Measurements from ENCODE around the gene EPHX1.
"Not testable (repeated sequence)": the region's sequence is repeated elsewhere in the genome, so short reads cannot be mapped to it uniquely, and the experiment has no call there.

The EPHX1 gene

DNA sequence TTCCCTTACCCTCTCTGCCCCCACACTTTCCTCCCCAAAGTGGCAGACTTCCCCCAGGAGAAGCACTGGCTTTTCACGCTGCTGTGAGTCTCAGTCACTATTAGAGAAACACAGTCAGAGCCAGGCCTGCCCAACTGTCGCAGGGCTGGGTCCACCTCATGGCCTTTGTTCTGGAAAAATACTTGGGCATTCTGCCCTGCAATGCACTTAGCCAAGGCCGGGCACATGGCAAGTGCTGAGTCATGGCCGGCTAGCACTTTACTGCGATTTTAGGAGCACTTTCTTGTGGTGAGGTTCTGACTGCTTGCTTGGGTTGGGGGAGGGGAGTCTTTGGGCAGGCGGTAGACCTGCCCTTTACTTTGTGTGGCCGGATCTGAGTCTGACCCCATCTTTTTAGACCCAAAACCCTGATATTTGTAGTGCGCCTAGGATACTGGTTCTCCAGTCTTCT, 7.7 kb downstream of the EPHX1 start:
- DNase-seq: no peak

- no peak for DNase-seq
These were observed 8.3 kb downstream of the EPHX1 start for GRCh38 chr1:225818229-225818628.

DNA sequence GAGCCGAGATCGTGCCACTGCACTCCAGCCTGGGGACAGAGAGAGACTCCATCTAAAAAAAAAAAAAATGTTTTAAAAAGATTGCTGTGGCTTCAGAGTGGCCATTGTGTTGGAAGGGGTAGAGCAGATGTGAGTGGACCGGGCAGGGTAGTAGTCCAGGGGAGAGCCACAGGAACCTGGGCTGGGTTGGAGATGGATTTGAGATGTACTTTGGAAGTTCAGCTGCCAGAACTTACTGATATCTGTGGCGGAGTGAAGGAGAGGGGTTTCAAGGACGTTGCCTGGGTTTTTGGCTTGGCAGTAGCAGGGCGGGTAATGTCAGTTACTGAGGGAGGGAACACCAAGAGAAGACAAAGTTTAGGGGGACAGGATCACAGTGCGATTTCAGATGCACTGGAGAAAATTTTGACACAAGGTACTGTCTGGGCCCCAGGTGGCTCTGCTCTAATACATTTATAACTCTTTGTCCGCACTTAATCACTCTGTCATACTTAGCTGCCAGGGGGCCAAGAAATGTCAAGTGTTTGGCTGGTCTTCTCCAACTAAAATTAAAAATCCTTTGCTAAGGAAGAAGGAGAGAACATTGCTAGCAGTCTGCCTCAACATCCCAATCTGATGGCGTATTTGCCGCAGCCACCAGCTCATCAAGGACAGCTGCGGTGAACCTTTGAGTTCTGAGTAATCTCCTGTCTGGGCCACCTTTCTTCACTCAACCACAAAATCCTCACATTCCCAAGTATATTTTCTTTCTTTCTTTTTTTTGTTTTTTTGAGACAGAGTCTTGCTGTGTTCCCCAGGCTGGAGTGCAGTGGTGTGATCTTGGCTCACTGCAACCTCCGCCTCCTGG, 9.6 kb downstream of the EPHX1 start:
- DNase-seq: no peak

DNA sequence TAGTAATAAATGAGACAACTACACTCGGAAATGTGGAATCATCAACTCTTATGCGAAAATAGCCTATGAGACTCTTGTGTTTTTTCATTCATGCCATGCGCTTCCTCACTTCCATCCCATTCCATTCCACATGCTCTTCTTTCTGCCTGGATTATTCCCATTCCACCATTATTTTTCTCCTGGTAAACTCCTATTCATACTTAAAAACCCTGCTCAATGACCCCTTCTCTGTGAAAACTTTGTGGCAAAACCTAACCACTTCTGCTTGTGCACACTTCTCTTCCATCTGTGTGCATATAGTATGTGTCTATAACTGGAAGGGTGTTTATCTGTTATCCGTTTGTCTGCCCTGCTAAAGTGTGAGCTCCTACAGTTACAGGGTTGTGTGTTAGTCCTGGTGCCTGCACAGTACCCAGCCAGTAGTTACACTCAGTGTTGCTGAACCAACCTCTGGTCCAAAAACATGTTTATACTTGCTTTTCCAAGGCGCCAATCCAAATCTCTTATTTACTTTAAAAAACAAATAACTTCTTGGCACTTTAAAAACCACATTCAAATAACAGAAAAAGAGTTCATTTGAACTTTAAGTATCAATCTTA, 10.7 kb downstream of the EPHX1 start:
- DNase-seq: no peak

DNA sequence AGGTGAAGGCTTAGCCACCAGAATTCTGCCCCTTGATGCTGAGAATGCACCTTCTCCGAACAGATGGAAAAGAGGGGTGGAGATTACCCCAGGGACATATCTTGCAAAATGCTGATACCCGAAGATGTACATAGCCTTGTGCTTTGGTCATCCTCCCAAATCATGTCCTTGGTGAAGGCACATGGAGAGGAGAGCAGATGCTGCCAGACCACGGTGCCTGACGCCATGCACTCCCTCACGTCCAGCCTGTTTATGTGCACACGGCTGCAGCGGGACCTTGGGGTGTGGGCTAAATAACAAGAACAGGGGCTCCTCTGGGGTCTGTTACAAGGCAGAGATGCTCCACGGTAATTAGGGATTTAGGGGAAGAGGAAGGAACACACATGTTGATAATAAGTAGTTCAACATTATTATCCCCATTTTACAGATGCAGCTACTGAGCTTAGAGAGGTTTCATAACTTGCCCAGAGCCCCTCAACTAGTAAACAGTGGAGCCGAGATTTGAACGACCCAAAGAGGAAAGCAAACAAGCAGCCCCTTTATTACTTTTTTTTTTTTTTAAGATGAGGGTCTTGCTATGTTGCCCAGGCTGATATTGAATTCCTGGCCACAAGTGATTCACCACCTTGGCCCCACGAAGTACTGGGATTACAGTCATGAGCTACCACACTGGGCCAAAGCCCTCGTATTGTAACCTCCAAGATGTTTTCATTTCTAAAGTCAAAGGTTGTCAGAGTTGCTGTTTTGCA, 12.9 kb downstream of the EPHX1 start:
- no peak for DNase-seq

DNA sequence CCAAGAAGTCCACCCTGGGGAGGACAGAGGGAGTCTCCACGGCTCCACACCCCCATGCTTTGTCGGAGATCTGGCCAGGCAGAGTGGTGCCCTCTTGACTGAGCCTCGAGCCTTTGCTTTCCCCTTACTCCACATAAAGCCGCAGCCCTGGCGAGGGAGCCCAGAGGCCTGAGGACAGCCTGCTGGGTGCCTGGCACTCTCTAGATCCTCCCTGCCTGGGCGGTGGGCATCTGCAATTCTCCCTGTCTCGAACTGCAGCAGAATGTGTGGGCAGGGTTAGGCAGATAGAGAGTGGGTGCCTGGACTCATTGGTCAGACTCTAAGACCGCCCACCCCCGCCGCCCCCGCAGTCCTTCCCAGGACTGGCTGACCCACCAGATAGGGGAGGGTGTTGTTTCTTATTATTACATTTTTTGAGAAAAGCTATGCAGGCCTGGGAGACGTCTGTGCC, 13.9 kb downstream of the EPHX1 start:
- no peak for DNase-seq

GRCh38 chr1:225824533-225824941, 14.6 kb downstream of the EPHX1 start:
- no peak for DNase-seq

- DNase-seq: no peak
These were observed 15.2 kb downstream of the EPHX1 start for GRCh38 chr1:225825078-225825477.

DNA sequence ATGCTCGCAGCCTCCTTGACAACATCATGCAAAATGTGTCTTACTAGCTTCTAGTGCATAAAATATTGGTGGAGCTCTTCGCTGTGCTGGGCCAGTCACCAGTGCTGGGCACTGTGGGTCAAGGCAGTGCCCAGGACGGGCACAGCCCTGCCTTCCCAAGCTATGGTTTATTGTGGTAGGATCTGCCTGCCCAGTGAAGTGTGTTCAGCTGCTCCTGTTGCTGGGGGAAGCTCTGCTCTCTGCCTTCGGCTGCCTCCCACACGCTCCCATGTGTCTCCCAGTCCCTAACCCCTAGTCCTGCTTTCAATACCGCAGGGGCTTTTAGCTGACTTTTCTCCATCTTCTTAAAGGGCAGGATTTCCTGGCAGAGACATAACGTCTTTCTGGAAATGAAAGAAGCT, 15.7 kb downstream of the EPHX1 start:
- DNase-seq: no peak

DNA sequence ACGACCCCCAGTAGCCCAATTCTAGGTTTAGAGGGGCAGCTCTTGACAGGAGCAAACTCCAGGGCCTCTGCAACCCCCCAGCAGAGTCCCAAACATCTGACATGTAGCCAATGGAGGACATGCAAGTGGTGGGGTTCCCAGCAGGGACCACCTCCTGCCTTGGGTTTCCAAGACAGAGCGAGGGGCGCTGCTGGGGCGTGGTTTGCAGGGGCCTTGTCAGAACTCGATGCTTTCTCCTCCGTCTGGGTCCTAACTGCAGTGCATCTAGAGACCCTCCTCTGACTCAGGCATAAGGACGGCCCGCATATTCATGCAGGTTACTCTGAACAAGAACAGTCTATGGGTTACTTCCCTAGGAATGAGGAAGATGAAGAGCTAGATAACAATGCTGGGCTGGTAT, 17.2 kb downstream of the EPHX1 start:
- no peak for DNase-seq

DNA sequence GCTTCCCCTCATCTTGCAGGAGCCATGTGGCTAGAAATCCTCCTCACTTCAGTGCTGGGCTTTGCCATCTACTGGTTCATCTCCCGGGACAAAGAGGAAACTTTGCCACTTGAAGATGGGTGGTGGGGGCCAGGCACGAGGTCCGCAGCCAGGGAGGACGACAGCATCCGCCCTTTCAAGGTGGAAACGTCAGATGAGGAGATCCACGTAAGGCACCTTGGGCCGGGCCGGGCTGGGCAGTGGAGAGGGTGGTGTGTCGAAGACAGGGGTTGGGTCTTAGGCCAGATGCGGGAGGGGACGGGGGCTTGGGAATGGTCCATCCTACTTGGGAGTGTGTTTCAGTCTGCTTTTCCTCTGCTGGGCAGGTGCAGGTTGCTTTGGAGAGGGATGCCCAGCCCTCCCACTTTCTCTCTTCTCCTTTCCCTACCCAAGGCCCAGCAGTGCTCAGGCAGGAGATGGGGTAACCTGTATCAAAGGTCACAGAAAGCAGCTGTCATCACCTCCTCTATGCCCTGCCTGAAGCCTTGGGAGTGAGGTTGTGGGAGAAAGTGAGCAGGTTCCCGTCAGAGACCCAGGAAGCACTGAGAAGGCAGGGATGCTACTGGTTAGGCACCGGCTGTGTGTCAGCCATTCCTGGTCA, 18.9 kb downstream of the EPHX1 start:
- no peak for DNase-seq

GRCh38 chr1:225830841-225831240, 20.9 kb downstream of the EPHX1 start:
- no peak for DNase-seq

- DNase-seq: no peak
These were observed 24.7 kb downstream of the EPHX1 start for GRCh38 chr1:225834417-225835329.

- DNase-seq: no peak
These were observed 25.9 kb downstream of the EPHX1 start for GRCh38 chr1:225835856-225836255.

DNA sequence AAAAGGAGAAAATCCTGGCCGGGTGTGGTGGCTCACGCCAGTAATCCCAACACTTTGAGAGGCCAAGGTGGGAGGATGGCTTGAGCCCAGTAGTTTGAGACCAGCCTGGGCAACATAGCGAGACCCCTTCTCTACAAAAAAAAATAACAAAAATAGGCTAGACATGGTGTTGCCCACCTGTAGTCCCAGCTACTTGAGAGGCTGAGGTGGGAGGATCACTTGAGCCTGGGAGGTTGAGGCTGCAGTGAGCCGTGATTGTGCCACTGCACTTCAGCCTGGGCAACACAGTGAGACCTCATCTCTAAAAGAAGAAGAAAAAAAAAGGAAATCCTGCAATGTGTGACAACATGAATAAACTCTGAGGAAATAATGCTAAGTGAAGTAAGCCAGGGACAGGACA, 26.4 kb downstream of the EPHX1 start:
- not testable (repeated sequence) for DNase-seq

- DNase-seq: no peak
These were observed 28.9 kb downstream of the EPHX1 start for GRCh38 chr1:225838793-225839192.

- DNase-seq: no peak
These were observed 30.3 kb downstream of the EPHX1 start for GRCh38 chr1:225840223-225840610.

- DNase-seq: no peak
These were observed 30.8 kb downstream of the EPHX1 start for GRCh38 chr1:225840713-225841112.

DNA sequence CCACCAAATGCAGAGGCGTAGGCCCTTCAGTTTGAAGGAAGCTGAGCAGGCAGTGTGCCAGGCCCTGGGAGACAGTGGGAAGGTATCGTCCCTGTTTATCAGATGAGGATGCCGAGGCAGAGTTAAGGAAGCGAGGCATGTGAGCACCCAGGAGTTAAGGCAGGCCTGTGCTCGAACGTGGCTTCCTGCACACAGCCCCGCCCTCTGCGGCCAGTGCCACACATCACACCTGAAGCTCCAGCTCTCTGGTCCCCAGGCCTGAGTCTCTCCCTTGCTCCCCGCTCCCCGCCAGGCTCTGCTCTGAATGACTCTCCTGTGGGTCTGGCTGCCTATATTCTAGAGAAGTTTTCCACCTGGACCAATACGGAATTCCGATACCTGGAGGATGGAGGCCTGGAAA, 32.1 kb downstream of the EPHX1 start:
- no peak for DNase-seq

- DNase-seq: no peak
These were observed 33.0 kb downstream of the EPHX1 start for GRCh38 chr1:225842788-225843425.

DNA sequence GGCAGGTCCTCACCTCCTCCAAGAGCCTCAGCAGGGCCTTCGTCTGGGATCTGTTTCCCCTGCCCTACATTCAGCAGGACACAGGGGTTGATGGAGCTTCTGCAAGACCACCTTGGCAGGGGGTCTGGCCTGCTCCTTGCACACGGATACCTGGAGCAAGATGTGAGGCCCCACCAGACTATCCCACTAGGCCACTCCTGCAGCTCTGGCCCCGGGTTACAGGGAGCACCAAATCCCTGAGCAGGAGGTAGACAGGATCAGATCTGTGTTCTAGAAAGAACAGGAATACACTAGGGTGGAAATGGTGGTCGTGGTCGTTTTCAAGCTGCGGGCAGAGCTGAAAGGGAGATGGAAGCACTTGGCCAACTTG, 33.5 kb downstream of the EPHX1 start:
- DNase-seq: no peak

Data from CD4-positive, alpha-beta T cell treated with Interleukin-15 for 1 hour (primary cell).